NCI-H82 treated with DMSO at 0.1 percent for 48 hours (cell line): Measurements from ENCODE around the gene SHROOM3.
A peak's percentile ranks its signal among the peaks of the same experiment; 100 is the strongest.
"Not testable (repeated sequence)": the region's sequence is repeated elsewhere in the genome, so short reads cannot be mapped to it uniquely, and the experiment has no call there.

ENCODE experiments used
- DNase-seq: peaks from one replicate; lab custom pipeline; 2025; ENCODE audit not compliant: unreplicated experiment; lab: John Stamatoyannopoulos, UW

SHROOM3 gene

DNA sequence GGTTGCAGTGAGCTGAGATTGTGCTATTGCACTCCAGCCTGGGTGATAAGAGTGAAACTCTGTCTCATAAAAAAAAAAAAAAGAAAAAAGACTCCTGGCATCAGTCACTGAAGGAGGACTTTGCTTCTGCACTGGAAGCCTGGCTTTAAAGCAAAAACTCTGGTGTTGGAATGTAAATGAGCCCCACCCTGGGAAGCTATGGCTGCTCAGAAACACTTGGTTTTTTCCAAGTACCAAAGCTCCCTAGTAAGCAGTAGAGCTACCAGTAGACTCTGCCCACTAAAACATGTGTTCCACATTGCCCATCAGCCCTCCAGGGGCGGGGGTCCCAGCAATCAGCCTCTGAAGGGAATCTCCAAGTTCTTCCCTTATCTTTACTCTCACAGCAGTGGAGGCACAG, 154.4 kb downstream of the SHROOM3 start:
- DNase-seq = no peak

DNA sequence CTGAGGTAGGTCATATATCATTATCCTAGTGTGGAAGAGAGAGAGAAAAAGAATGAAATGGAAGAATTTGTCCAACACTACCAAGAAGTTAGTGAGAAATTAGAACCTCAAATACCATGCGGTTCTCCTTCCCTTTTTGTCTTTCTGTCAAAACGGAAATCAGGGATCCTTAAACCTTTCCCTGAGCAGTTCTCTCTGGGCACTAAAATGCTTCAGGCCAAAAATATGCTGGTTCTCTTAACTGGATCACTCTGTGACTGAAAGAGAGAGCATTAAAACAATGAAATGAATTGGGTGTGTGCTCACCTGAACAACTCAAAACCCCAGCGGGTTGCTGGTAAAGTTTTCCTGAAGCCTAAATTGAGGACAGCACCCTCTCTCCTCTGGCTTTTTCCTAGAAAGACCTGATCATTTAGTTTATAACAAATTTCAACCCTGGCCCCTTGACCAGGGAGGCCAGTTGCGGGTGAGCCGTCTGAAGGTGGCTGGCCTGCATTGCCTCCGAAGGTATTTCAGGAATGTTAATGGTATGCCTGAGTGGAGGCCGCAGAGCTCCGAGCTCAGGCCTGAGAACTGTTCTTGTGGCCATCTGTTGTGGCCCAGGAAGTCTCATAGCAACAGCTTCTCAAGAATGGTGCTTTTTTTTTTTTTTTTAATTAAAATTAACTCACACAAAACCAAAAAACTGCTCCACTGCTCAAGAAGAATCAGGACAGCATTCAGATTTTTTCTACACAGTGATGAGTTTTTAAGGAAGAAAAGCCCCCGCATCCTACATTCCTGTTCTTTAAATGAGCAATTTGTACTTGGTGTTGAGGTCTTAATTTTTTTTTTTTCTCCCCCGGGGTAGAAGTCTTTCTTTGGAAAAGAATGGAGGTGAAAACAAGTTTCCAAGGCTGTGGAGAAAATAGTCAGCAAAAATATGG, 155.1 kb downstream of the SHROOM3 start:
- DNase-seq = no peak

DNA sequence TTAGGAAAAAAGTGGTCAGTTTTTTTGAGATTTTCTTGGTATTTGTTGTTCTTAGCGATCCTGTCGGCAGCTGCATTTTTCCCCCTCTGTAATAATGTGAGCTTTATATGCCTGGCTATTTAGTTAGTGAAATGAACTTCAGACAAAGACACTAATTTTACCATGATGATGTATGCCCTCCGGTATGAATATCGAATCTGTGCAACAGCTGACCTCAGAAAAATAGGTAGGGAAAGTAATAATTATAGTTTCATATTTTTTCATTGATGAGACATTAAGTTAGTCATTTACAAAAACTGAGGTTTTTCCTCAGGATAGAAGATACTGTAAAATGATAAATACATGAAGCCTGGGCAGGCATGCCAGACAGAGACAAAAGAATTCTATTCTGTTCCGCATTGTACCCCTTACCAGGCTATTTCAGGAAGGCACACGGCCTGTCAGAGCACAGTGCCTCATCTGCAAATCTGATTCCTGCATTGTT, 155.8 kb downstream of the SHROOM3 start:
- DNase-seq = no peak

DNA sequence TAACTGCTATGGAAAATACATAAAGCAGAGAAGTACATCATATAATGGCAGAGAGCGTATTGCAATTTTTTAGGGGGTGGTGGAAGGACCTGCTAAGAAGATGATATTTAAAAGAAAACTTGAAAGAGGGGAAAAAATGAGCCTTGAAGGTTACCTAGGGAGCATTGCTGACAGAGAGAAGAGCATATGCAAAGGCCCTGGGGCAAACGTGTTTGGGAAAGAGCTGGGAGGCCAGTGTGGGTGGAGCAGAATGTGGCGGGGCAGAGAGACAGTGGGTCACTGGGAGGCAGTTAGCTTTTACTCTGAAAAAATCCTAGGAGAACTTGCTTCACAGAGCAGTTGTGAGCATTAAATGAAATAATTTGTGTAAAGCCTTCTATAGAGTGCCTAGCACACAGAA, 157.0 kb downstream of the SHROOM3 start:
- no peak for DNase-seq

DNA sequence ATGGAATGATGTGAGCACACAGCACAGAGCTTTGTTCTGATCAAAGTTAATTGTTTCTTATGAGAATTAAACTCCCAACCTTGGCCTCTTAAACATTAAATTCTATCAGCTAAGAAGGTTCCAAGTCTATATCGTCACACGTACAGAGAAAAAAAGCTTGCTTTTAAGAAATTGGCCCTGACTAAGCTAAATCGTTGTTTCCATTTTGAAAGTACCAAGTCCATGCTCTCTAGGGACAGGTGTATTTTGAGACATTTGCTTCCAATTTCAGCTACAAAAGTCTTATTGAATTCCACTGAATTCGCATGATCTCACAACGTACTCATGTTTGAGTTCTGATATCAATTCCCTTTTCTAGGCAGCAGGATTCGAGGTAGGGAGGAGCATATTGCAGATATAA, 157.4 kb downstream of the SHROOM3 start:
- DNase-seq = no peak

- no peak for DNase-seq
Observed at GRCh38 chr4:76594173-76594572, 159.1 kb downstream of the SHROOM3 start.

- no peak for DNase-seq
Observed at GRCh38 chr4:76595435-76595834, 160.4 kb downstream of the SHROOM3 start.

GRCh38 chr4:76596713-76597112, 161.7 kb downstream of the SHROOM3 start:
- no peak for DNase-seq

GRCh38 chr4:76597423-76597979, 162.5 kb downstream of the SHROOM3 start:
- peak; percentile 71 for DNase-seq

DNA sequence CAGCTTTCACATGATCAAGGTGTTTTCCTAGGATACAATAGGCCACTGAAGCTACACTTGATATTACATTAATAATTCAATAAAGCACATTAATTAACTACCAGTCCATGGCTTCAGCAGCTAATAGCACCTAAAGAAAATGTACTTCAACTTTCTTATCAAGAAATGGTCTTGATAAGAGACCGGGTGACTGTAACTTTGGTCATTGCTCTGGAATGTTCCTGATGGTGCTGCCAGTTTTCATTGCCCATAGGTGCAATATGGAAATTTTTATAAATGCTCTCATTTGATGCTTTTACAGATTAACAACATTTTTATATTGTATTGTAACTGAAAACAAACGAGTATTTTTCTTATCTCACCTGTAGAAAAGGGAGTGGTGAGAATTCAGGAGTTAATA, 165.4 kb downstream of the SHROOM3 start:
- DNase-seq = no peak

- DNase-seq = no peak
Observed at GRCh38 chr4:76601791-76602190, 166.8 kb downstream of the SHROOM3 start.

GRCh38 chr4:76605099-76605563, 170.1 kb downstream of the SHROOM3 start:
- no peak for DNase-seq

DNA sequence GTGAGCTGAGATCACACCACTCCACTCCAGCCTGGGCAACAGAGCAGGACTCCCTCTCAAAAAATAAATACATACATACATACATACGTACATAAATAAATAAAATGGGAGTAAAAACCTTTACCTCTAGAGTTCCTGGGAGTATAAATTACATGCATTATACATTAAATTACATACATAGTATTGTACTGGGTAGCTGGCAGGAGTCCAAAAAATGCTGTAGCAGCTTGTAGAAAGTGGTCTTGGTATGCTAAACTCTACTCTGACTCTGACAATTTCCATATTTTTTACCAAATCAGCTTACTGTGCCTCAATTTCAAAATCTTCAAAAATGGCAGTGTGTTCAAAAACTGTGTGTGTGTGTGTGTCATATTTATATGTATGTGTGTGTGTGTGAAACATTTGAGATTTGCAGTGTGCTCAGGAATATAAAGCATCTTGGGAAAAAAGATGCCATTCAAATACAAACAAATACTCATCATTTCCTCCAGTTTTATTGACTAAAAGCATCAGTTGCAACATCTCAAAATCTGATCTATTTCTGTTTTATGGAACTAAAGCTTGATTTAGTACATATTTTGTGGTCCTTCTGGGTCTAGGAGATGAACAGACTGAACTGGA, 171.7 kb downstream of the SHROOM3 start:
- no peak for DNase-seq

- no peak for DNase-seq
Observed at GRCh38 chr4:76607266-76607799, 172.3 kb downstream of the SHROOM3 start.

- DNase-seq = no peak
Observed at GRCh38 chr4:76607846-76608245, 172.8 kb downstream of the SHROOM3 start.

DNA sequence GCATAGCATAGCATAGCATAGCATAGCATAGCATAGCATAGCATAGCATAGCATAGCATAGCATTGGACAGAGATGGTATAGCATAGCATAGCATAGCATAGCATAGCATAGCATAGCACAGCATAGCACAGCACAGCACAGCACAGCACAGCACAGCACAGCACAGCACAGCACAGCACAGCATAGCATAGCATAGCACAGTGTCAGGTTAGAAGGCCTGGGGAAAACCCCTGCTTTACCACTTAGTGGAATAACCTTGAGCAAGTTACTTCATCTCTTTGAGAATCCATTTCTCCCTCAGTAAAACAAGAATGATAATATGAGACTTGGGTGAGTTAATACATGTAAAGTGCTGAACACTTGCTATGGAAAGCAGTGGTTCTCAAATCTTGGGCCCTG, 173.5 kb downstream of the SHROOM3 start:
- not testable (repeated sequence) for DNase-seq

GRCh38 chr4:76610751-76611547, 175.9 kb downstream of the SHROOM3 start:
- DNase-seq = no peak

GRCh38 chr4:76611616-76612207, 176.7 kb downstream of the SHROOM3 start:
- DNase-seq = no peak

GRCh38 chr4:76614589-76614988, 179.6 kb downstream of the SHROOM3 start:
- no peak for DNase-seq

DNA sequence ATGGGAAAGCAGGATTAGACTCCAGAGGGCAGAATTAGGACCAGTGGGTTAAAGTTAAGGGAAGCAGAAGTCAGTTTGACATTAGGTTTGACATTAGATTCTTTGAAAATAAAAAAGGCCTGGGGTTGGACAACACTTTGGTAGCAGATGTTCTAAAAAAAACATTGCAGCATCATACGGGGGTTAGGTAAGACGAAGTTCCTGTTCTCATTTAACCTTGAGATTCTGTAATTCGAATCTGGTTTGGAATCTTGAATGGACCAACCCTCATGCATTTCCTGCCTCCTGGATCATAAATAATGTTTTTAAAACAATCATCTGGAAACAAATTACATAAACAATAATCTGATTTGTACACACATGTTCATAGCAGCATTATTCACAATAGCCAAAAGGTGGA, 181.0 kb downstream of the SHROOM3 start:
- no peak for DNase-seq
